HG02763 (cell line): ENCODE data around the gene MPHOSPH6.
"Not testable (repeated sequence)": the region's sequence is repeated elsewhere in the genome, so short reads cannot be mapped to it uniquely, and the experiment has no call there.

ENCODE experiments used
- ATAC-seq: cut with Tn5 transposase; IDR thresholded peaks from one replicate; pipeline ENCODE4 v1.9.1; 2021; ENCODE audit warnings: mild to moderate bottlenecking, moderate library complexity; ENCODE audit not compliant: unreplicated experiment

The MPHOSPH6 gene

DNA sequence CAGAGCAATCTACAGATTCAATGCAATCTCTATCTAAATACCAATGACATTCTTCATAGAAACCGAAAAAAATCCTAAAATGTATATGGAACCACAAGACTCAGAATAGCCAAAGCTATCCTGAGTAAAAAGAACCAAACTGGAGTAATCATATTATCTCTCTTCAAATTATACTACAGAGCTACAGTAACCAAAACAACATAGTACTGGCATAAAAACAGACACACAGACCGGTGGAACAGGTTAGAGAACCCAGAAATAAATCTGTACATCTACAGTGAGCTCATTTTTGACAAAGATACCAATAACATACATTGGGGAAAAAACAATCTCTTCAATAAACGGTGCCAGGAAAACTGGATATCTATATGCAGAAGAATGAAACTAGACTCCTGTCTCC is 45.4 kb downstream of the MPHOSPH6 start:
- no peak for ATAC-seq

DNA sequence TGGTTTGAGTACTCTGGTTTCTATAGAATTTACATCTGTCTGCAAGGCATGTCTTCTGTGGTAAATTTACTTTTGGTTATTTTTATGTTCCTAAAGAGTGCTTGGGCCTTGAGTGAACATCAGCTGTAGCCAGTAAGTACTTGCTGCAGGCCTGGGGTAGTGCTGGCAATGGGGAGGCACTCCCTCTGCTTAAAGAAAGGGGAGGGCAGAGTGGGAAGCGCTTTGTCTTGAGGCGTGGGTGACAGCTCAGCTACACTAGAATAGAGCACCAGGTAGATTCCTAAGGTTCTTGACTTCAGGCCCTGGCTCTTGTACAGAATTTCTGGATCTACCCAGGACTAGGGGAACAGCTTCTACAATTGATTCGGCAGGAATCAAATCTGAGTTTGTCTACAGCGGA is 50.6 kb downstream of the MPHOSPH6 start:
- ATAC-seq = no peak

DNA sequence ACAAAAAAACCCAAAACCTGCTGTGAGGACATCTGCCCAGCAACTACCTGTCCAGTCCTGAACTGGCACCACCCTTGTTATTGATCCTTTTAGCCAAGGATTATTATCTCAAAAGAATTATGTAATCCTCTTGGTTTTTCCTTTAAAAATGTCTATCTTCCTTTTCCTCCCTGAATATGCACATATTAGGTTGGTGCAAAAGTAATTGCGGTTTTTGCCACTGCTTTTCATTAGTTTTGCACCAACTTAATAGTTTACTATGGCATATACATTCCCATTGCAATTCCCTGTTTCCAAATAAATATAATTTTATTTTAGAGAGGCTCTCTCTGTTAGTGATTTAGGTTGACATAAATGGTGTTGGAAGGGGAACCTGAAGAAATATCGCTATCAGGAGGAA is 51.3 kb downstream of the MPHOSPH6 start:
- ATAC-seq = no peak

DNA sequence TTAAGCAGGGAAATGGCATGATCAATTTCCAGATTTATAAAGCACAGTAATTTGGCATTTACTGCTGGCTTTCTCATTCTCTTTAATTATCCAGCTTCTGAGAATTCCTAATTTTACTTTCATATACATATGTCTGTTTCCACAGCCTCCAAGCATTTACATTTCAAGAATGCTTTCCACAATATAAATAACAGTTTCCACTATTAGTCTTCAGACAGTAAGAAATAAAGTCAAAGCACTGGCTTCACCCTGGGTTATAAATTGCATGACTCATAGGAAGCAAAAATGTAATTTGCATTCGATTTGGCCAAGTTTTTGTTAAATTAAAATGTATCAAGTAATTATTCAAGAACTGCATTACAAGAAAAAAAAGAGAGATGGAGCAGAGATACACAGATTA is 53.5 kb downstream of the MPHOSPH6 start:
- no peak for ATAC-seq

DNA sequence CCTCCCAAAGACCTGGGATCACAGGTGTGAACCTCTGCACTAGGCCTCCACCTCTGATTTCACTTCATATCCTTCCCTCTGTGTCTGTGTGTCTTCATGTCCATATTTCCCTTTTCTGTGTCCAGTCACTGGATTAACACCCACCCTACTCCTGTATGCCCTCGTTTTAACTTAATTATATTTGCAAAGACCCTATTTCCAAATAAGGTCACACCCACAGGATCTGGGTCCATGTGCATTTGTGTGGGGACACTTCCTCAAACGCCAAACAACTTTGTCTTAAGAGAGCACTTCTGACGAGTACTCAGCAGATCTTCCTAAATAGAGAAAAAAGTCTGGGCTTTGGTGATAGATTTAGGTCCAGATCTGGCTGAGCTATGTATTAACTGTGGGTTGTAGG is 56.3 kb downstream of the MPHOSPH6 start:
- no peak for ATAC-seq

DNA sequence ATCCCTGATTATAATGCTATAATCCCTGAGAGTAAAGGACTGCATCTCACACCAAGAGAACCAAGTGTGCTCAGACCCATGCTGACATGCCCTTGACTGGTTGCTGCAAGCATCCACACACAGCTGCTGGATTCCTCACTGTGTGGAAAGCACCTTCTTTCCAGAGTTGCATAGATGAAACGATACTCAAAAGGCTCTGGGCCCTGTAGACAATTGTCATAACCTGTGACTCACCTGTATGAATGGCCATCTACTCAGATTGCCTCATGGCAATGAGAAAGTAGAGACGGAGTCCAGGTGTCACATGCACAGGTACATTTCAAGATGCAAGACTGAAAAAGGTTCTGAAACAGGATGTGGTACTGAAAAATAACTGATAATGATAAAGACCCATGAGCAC is 58.1 kb downstream of the MPHOSPH6 start:
- no peak for ATAC-seq

DNA sequence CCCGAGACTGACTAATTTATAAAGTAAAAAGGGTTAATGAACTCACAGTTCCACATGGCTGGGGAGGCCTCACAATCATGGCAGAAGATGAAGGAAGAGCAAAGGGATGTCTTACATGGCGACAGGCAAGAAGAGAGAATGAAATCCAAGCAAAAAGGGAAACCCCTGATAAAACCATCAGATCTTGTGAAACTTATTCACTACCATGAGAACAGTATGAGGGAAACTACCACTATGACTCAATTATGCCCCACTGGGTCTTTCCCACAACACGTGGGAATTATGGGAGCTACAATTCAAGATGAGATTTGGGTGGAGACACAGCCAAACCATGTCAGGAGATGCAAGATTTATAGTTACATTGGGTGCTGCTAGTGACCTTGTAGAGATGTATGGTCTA is 60.8 kb downstream of the MPHOSPH6 start:
- ATAC-seq = not testable (repeated sequence)

DNA sequence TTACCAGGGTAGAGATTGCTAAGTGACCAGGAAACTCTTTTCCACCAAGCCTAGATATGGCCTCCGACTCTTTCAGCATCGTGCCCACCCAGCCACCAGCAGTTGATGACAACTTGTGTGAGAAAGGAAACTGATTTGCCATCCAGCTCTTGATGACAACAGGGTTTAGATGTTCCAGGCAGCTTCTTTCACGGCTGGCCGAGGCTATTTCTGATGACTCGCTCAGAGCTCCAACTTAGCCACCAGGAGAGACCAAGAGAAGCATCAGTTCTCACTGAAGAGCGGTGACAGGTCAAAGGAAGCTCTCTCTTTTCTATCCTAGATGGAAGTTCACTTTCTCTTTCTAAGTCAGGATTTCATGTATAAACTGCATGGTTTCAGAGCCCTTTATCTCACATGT is 61.2 kb downstream of the MPHOSPH6 start:
- ATAC-seq = no peak

DNA sequence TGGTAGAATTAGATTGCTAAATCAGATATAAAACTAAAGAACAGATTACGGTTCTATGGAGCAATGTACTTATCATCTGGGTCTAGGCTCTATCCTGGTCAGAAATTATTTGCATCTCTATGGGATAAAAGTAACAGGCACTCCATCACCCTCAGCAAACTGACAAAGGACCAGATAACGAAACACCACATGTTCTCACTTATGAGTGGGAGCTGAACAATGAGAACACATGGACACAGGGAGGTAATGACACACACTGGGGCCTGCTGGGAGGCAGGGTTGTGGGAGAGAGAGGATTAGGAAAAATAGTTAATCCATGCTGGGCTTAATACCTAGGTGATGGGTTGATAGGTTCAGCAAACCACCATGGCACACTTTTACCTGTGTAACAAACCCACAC is 61.9 kb downstream of the MPHOSPH6 start:
- no peak for ATAC-seq

DNA sequence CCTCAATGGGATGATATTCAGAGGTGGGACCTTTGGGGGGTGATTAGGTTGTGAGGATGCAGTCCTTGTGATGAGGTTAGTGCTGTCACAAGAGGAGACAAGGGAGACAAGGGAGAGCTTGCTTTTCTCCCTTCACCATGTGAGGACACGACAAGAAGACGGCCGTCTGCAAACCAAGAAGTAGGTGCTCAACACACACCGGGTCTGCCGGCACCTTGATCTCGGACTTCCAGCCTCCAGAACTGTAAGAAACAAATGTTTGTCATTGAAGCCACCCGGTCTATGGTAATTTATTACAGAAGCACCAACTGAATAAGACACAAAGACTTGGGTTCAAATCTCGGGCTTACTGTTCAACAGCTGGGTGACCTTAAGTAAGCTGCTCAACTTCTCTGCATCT is 64.9 kb downstream of the MPHOSPH6 start:
- ATAC-seq = no peak
